Measurements from ENCODE around the gene FAM9C. TPM values are rescaled to one million over a fixed set of nuclear protein-coding genes. Genes with fewer than 3 reads are reported as not detected.

The FAM9C gene
- total RNA-seq, 1 experiment from 2014 or later = not detected

GRCh38 chrX:13029637-13029886 is 14.9 kb downstream of the FAM9C start:
- TF ChIP-seq CTCF (IDR thresholded peaks at IDR 0.05) (no peak), REST (IDR thresholded peaks at IDR 0.05; ENCODE audit: insufficient read depth in 1 of 2, low read depth in 2 of 2, low read length in 1 of 2) (no peak), TCF7L2 (IDR thresholded peaks at IDR 0.05; ENCODE audit: low read depth, low read length) (no peak), POLR2AphosphoS5 (IDR thresholded peaks at IDR 0.05; ENCODE audit: low read depth, low read length) (no peak), SIN3A (IDR thresholded peaks at IDR 0.05; ENCODE audit: borderline replicate concordance, insufficient read depth, low read depth, low read length) (no peak)
- no TSS peak for BruUV-seq (replicated peaks)
- in situ Hi-C loops (cut with HindIII; ENCODE audit: low pct_unique_long_range_greater_than_20kb, low sequenced_read_pairs) (no loop called here), intact Hi-C loops (cut with micrococcal nuclease; ENCODE audit: unreplicated experiment) (loop anchor here (5.0 kb wide), 1 partner anchor 47 kb away; no protein-coding TSS in a partner anchor)
- ATAC-seq (no peak), DNase-seq (ENCODE audit: low read depth, low spot score) (no peak)
- Histone ChIP-seq H3K27ac (ENCODE audit: low read length) (peak overlapping the region; percentile 92), H3K36me3 (ENCODE audit: control insufficient read depth, insufficient read depth, low read length) (no peaks in the 10 kb centered on the region), H3K9me3 (ENCODE audit: control insufficient read depth, insufficient read depth, low read depth, low read length) (no peaks in the 10 kb centered on the region), H3K4me1 (ENCODE audit: control insufficient read depth, insufficient read depth, low read length) (peaks cover 7% of the 10 kb centered on the region; the same call in 1 of the 2 replicates), H3K4me3 (ENCODE audit: low read depth in 2 of 2, low read length in 2 of 2) (no peak overlapping the region), H3K27me3 (ENCODE audit: control insufficient read depth, insufficient read depth, low read length) (no peaks in the 10 kb centered on the region)
- POLR2A ChIA-PET = no interaction called here
- CTCF ChIA-PET = no interaction called here

- no peaks in the 10 kb centered on the region for H3K9me3 ChIP-seq (ENCODE audit: control insufficient read depth, insufficient read depth, low read depth, low read length)
- no peaks in the 10 kb centered on the region for H3K27me3 ChIP-seq (ENCODE audit: control insufficient read depth, insufficient read depth, low read length)
- H3K4me3 ChIP-seq (ENCODE audit: low read depth in 2 of 2, low read length in 2 of 2) = no peak overlapping the region
- H3K4me1 ChIP-seq (ENCODE audit: control insufficient read depth, insufficient read depth, low read length) = peaks cover 7% of the 10 kb centered on the region; the same call in 1 of the 2 replicates
- ChIA-PET CTCF (no interaction called here), POLR2A (no interaction called here)
- DNase-seq (ENCODE audit: low read depth, low spot score) (no peak), ATAC-seq (peak; percentile 92)
- H3K36me3 ChIP-seq (ENCODE audit: control insufficient read depth, insufficient read depth, low read length) = no peaks in the 10 kb centered on the region
- peak overlapping the region; percentile 92 for H3K27ac ChIP-seq (ENCODE audit: low read length)
- intact Hi-C loops (cut with micrococcal nuclease; ENCODE audit: unreplicated experiment) = loop anchor here (5.0 kb wide), 1 partner anchor 47 kb away; no protein-coding TSS in a partner anchor
- BruUV-seq (replicated peaks) = no TSS peak
- TF ChIP-seq TCF7L2 (IDR thresholded peaks at IDR 0.05; ENCODE audit: low read depth, low read length) = peak; percentile 88
- TF ChIP-seq REST (IDR thresholded peaks at IDR 0.05; ENCODE audit: insufficient read depth in 1 of 2, low read depth in 2 of 2, low read length in 1 of 2) = no peak
- TF ChIP-seq SIN3A (IDR thresholded peaks at IDR 0.05; ENCODE audit: borderline replicate concordance, insufficient read depth, low read depth, low read length) = no peak
- in situ Hi-C loops (cut with HindIII; ENCODE audit: low pct_unique_long_range_greater_than_20kb, low sequenced_read_pairs) = no loop called here
Measured at GRCh38 chrX:13028871-13029636, 15.4 kb downstream of the FAM9C start.
